Keratinocyte (primary cell): Measurements from ENCODE around the gene KPNA1.

Source experiments
- CTCF ChIP-seq, 3 experiments: IDR thresholded peaks in 1 of 3; conservative IDR thresholded peaks in 1 of 3; optimal IDR thresholded peaks in 1 of 3; 2 replicates in 2 of 3; 3 replicates in 1 of 3; pipeline versions ENCODE3 to v1.5.1; 2011; ENCODE audit warnings: low read length in 3 of 3, mild to moderate bottlenecking in 3 of 3, moderate library complexity in 2 of 3, control low read depth in 1 of 3, inconsistent platforms in 1 of 3; ENCODE audit not compliant: insufficient read depth in 2 of 3; ENCODE audit errors: extremely low read depth in 1 of 3
- EZH2 ChIP-seq: IDR thresholded peaks from one replicate; pipeline ENCODE4 v1.6.1; 2012; ENCODE audit warnings: inconsistent platforms, mild to moderate bottlenecking, low read length, moderate library complexity

- no peak for TF ChIP-seq CTCF (optimal IDR thresholded peaks at IDR 0.05 in 1 of 3, IDR thresholded peaks at IDR 0.05 in 1 of 3, conservative IDR thresholded peaks at IDR 0.05 in 1 of 3; ENCODE audit: extremely low read depth in 1 of 3, insufficient read depth in 2 of 3, low read length in 3 of 3)
- no peak for TF ChIP-seq EZH2
Measured at GRCh38 chr3:122466701-122467240, 48.0 kb downstream of the KPNA1 start.
